Lung (tissue), 12 donors: Measurements from ENCODE around the gene PRKCE. TPM values are rescaled to one million over a fixed set of nuclear protein-coding genes. Genes with fewer than 3 reads are reported as not detected.

Experiments used
- ATAC-seq: fragments of 200-7000 bp; cut with Tn5 transposase; one replicate; pipeline ENCODE4 v1.9.1; 2020; ENCODE audit warnings: moderate number of reproducible peaks; ENCODE audit not compliant: insufficient read depth, low FRiP score
- DNase-seq, 3 donors: peaks; one replicate each; pipeline ENCODE4 v3.0.0-alpha.2; 2013 to 2017
- H3K27ac ChIP-seq, 2 donors: one replicate each; pipeline ENCODE4 v1.5.1; 2013; ENCODE audit warnings: mild to moderate bottlenecking in 2 of 2, moderate library complexity in 2 of 2, control low read depth in 1 of 2, inconsistent platforms in 1 of 2, low read depth in 1 of 2, low read length in 1 of 2
- H3K27me3 ChIP-seq, 3 donors: one replicate each; pipeline ENCODE4 v1.5.1; 2013; ENCODE audit warnings: low read length in 2 of 3; ENCODE audit not compliant: control insufficient read depth in 3 of 3, insufficient read depth in 3 of 3
- H3K36me3 ChIP-seq, 4 donors: one replicate each; pipeline ENCODE4 v1.5.1; 2013; ENCODE audit warnings: low read length in 4 of 4, mild to moderate bottlenecking in 1 of 4, moderate library complexity in 1 of 4; ENCODE audit not compliant: control insufficient read depth in 4 of 4, insufficient read depth in 4 of 4
- H3K4me1 ChIP-seq, 5 donors: one replicate each; pipeline ENCODE4 v1.5.1; 2013; ENCODE audit warnings: low read length in 5 of 5, mild to moderate bottlenecking in 2 of 5, moderate library complexity in 1 of 5; ENCODE audit not compliant: control insufficient read depth in 5 of 5, insufficient read depth in 5 of 5
- H3K4me3 ChIP-seq: one replicate; pipeline ENCODE4 v1.5.1; 2013; ENCODE audit warnings: mild to moderate bottlenecking, control low read depth, moderate library complexity
- H3K9ac ChIP-seq, 2 donors: one replicate each; pipeline ENCODE4 v1.5.1; 2013; ENCODE audit warnings: low read length in 2 of 2, control low read depth in 1 of 2; ENCODE audit not compliant: insufficient read depth in 1 of 2
- H3K9me3 ChIP-seq, 4 donors: one replicate each; pipeline ENCODE4 v1.5.1; 2013; ENCODE audit warnings: low read length in 3 of 4, mild to moderate bottlenecking in 1 of 4, moderate library complexity in 1 of 4; ENCODE audit not compliant: control insufficient read depth in 4 of 4, insufficient read depth in 3 of 4
- CTCF ChIP-seq: IDR thresholded peaks from 2 replicates; pipeline ENCODE4 v1.5.1; 2012; ENCODE audit warnings: mild to moderate bottlenecking; ENCODE audit errors: control extremely low read depth, extremely low read depth
- WGBS, 2 donors: extraction: QIAGEN DNeasy Blood & Tissue Kit; methylation state at CpG; one replicate each; pipeline ENCODE4 v1.1.7; 2013; 5-methylcytosine and 5-hydroxymethylcytosine counted together
- polyA plus RNA-seq, 2 donors: library from polyadenylated mRNA; stranded (reverse); fragments of 200-250 nt; gene quantifications; one replicate each; pipeline ENCODE4 v1.2.1, GENCODE V29; 2013
- total RNA-seq, 2 donors: library from RNA; depleted of rRNA in 1 of 2; stranded (reverse); fragments of >200 nt in 1 of 2; gene quantifications; one replicate each; pipeline ENCODE4 v1.2.1, GENCODE V29; 2014 to 2021
- donor health status: control.
- donor health status: control.
- donor health status: Bipolar disorder and iron deficiency.
- donor health status: healthy.
- donor health status: DM: yes; HTN: yes; CAD: no.

PRKCE gene
- total and polyA plus RNA-seq, 4 donors: 12.5 to 82.2 (median 32.1) TPM

GRCh38 chr2:45732946-45733345 is 81.5 kb downstream of the PRKCE start:
- ATAC-seq (no peak), DNase-seq (no peak)
- no peak overlapping the region for H3K9ac ChIP-seq
- no peak for TF ChIP-seq CTCF
- H3K4me1 ChIP-seq: peaks cover 0 to 9% (median 0%) of the 10 kb centered on the region in 5 donors
- no peaks in the 10 kb centered on the region for H3K27me3 ChIP-seq
- peaks cover 0 to 2% (median 0%) of the 10 kb centered on the region in 4 donors for H3K9me3 ChIP-seq
- H3K36me3 ChIP-seq: peaks cover 0 to 3% (median 0%) of the 10 kb centered on the region in 4 donors
- H3K27ac ChIP-seq: no peak overlapping the region
- 78 to 89% methylated on average over 3 of the region's 3 CpGs for whole genome bisulfite sequencing, 2 donors
- H3K4me3 ChIP-seq: no peak overlapping the region

- Histone ChIP-seq H3K4me1 (peaks cover 0 to 10% (median 0%) of the 10 kb centered on the region in 5 donors), H3K27me3 (no peaks in the 10 kb centered on the region), H3K36me3 (no peaks in the 10 kb centered on the region), H3K9me3 (no peaks in the 10 kb centered on the region), H3K27ac (no peak overlapping the region), H3K9ac (no peak overlapping the region), H3K4me3 (no peak overlapping the region)
- ATAC-seq (no peak), DNase-seq (no peak)
- 93 to 95% methylated on average over 6 of the region's 6 CpGs for WGBS, 2 donors
- no peak for TF ChIP-seq CTCF
These were observed 82.9 kb downstream of the PRKCE start for GRCh38 chr2:45734336-45734735.

- no peak for TF ChIP-seq CTCF
These were observed 83.5 kb downstream of the PRKCE start for GRCh38 chr2:45734952-45735351.

More at GRCh38 chr2:45734952-45735351, 83.5 kb downstream of the PRKCE start:
- Histone ChIP-seq H3K4me1 (peaks cover 0 to 10% (median 0%) of the 10 kb centered on the region in 5 donors), H3K27ac (no peak overlapping the region), H3K36me3 (no peaks in the 10 kb centered on the region), H3K9me3 (no peaks in the 10 kb centered on the region), H3K27me3 (no peaks in the 10 kb centered on the region), H3K9ac (no peak overlapping the region), H3K4me3 (no peak overlapping the region)
- DNase-seq (no peak), ATAC-seq (no peak)
- 71 to 84% methylated on average over 6 of the region's 6 CpGs for WGBS, 2 donors
